ENCODE results near the gene PGC.

GRCh38 chr6:41787219-41787917, 40.2 kb upstream of the PGC start, which contains the start of gene TOMM6:
- TF ChIP-seq EZH2 (optimal IDR thresholded peaks at IDR 0.05; ENCODE audit: low read depth, low read length) (no peak), CTCF (IDR thresholded peaks at IDR 0.05; ENCODE audit: low read length) (peak; percentile 68)

Measured in MM.1S (cell line).